HG03442 (cell line): ENCODE results near the gene NKX2-1.
"Not testable (repeated sequence)": the region's sequence is repeated elsewhere in the genome, so short reads cannot be mapped to it uniquely, and the experiment has no call there.

Experiments
- ATAC-seq: cut with Tn5 transposase; IDR thresholded peaks from one replicate; pipeline ENCODE4 v1.9.1; 2021; ENCODE audit warnings: mild to moderate bottlenecking, moderate library complexity; ENCODE audit not compliant: unreplicated experiment

Gene NKX2-1

GRCh38 chr14:36505892-36506731, 13.9 kb downstream of the NKX2-1 start:
- ATAC-seq = no peak

- no peak for ATAC-seq
These were observed 14.7 kb downstream of the NKX2-1 start for GRCh38 chr14:36505181-36505815.

GRCh38 chr14:36504771-36505175, 15.3 kb downstream of the NKX2-1 start:
- no peak for ATAC-seq

GRCh38 chr14:36503771-36504741, 16.0 kb downstream of the NKX2-1 start:
- ATAC-seq = no peak

GRCh38 chr14:36502558-36503508, 17.2 kb downstream of the NKX2-1 start:
- no peak for ATAC-seq

- ATAC-seq = no peak
These were observed 21.1 kb downstream of the NKX2-1 start for GRCh38 chr14:36498938-36499337.

- ATAC-seq = no peak
These were observed 23.7 kb downstream of the NKX2-1 start for GRCh38 chr14:36496346-36496745.

- no peak for ATAC-seq
These were observed 24.4 kb downstream of the NKX2-1 start for GRCh38 chr14:36495666-36496065.

- no peak for ATAC-seq
These were observed 26.3 kb downstream of the NKX2-1 start for GRCh38 chr14:36493761-36494160.

- no peak for ATAC-seq
These were observed 34.3 kb downstream of the NKX2-1 start for GRCh38 chr14:36485773-36486172.

GRCh38 chr14:36479344-36479743, 40.7 kb downstream of the NKX2-1 start:
- ATAC-seq = peak; percentile 38

GRCh38 chr14:36478782-36479181, 41.2 kb downstream of the NKX2-1 start:
- peak; percentile 68 for ATAC-seq

- no peak for ATAC-seq
These were observed 42.8 kb downstream of the NKX2-1 start for GRCh38 chr14:36477266-36477665.

GRCh38 chr14:36476061-36476460, 44.0 kb downstream of the NKX2-1 start:
- not testable (repeated sequence) for ATAC-seq

GRCh38 chr14:36474593-36474992, 45.4 kb downstream of the NKX2-1 start:
- ATAC-seq = no peak

GRCh38 chr14:36471431-36471830, 48.6 kb downstream of the NKX2-1 start:
- ATAC-seq = no peak

- ATAC-seq = no peak
These were observed 52.7 kb downstream of the NKX2-1 start for GRCh38 chr14:36467332-36467731.
